Lower lobe of right lung (tissue), 2 donors: ENCODE measurements around the gene FOXP1. TPM values are rescaled to one million over a fixed set of nuclear protein-coding genes. Genes with fewer than 3 reads are reported as not detected.
"Not testable (repeated sequence)": the region's sequence is repeated elsewhere in the genome, so short reads cannot be mapped to it uniquely, and the experiment has no call there.

Experiments used
- ATAC-seq, 2 donors: fragments of 200-7000 bp; cut with Tn5 transposase; one replicate each; pipeline ENCODE4 v1.9.1; 2020 to 2022; ENCODE audit warnings: mild to moderate bottlenecking in 2 of 2, moderate library complexity in 2 of 2
- DNase-seq: peaks from one replicate; pipeline ENCODE4 v3.0.0-alpha.2; 2020
- H3K27ac ChIP-seq: fragments of 200-600 bp; one replicate; pipeline ENCODE4 v1.8.0; 2022
- H3K27me3 ChIP-seq: fragments of 200-600 bp; one replicate; pipeline ENCODE4 v1.8.0; 2022; ENCODE audit warnings: low read depth
- H3K36me3 ChIP-seq: fragments of 200-600 bp; one replicate; pipeline ENCODE4 v1.8.0; 2022; ENCODE audit warnings: mild to moderate bottlenecking
- H3K4me1 ChIP-seq: fragments of 200-600 bp; one replicate; pipeline ENCODE4 v1.8.0; 2022
- H3K4me3 ChIP-seq: fragments of 200-600 bp; one replicate; pipeline ENCODE4 v1.8.0; 2022; ENCODE audit warnings: mild to moderate bottlenecking
- H3K9me3 ChIP-seq: fragments of 200-600 bp; one replicate; pipeline ENCODE4 v1.8.0; 2022
- intact Hi-C: fragments of 100-400 bp; cut with DNase I; formaldehyde crosslinking; loops from one replicate; pipeline ENCODE4 v1.11.0; 2022
- total RNA-seq: library from RNA; stranded (reverse); fragmentation: NEBNext Ultra II Directional; extraction: Animal tissue kit (Norgen Biotek cat#: 25700); gene quantifications from one replicate; pipeline ENCODE4 v1.2.1, GENCODE V29; 2021
- TF ChIP-seq, protein P1 (sequence below): fragments of 200-600 bp; IDR thresholded peaks from one replicate; pipeline ENCODE4 v1.8.0; 2022; ENCODE audit warnings: antibody characterized with exemption, mild to moderate bottlenecking
- donor health status: DM: no; HTN: yes; CAD: no; lungs with severe emphysema.

Gene FOXP1
- total RNA-seq, 1 donor from 2014 or later = 138 TPM

DNA sequence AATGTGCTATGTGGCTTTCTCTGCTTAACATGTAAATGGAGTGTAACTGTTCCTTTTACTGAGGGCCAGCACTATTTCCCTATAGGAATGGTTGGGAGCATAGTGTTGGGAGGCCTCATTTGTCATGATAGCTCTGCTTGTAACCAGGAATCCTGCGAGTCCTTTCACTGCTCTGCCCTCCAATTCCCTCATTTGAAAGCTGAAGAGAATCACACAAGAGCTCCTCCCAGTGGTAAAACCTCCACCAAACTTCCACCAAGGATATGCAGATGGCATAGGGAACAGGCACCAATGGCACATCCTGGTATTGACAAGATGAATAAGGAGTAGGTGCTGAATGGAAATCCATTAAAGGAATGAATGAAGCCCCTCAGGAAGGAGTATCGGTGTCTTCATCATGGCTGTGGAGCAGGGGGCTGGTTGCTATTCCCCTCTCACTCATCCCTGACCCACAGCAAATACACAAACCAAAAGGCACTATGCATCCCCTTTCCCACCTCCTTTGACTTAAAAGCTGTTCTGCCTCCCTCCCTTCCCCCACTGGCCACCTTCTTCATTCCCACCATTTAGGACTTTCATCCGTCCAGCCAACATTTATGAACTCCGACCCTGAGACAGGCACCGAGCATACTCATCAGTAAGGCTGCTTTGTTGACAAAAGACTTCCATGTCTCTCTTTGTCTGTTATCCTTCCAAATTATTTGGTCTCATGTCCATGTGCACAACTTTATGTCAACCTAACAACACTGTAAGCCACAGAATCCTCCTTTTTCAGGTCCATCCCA, 560.8 kb downstream of the FOXP1 start:
- intact Hi-C loops = no loop called here
- Histone ChIP-seq H3K36me3 (peaks cover 7% of the 10 kb centered on the region), H3K27ac (no peak overlapping the region), H3K4me1 (peaks cover 38% of the 10 kb centered on the region), H3K27me3 (no peaks in the 10 kb centered on the region), H3K9me3 (no peaks in the 10 kb centered on the region), H3K4me3 (no peak overlapping the region)
- TF ChIP-seq, protein P1, sequence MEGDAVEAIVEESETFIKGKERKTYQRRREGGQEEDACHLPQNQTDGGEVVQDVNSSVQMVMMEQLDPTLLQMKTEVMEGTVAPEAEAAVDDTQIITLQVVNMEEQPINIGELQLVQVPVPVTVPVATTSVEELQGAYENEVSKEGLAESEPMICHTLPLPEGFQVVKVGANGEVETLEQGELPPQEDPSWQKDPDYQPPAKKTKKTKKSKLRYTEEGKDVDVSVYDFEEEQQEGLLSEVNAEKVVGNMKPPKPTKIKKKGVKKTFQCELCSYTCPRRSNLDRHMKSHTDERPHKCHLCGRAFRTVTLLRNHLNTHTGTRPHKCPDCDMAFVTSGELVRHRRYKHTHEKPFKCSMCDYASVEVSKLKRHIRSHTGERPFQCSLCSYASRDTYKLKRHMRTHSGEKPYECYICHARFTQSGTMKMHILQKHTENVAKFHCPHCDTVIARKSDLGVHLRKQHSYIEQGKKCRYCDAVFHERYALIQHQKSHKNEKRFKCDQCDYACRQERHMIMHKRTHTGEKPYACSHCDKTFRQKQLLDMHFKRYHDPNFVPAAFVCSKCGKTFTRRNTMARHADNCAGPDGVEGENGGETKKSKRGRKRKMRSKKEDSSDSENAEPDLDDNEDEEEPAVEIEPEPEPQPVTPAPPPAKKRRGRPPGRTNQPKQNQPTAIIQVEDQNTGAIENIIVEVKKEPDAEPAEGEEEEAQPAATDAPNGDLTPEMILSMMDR = no peak
- DNase-seq = no peak
- no peak for ATAC-seq

DNA sequence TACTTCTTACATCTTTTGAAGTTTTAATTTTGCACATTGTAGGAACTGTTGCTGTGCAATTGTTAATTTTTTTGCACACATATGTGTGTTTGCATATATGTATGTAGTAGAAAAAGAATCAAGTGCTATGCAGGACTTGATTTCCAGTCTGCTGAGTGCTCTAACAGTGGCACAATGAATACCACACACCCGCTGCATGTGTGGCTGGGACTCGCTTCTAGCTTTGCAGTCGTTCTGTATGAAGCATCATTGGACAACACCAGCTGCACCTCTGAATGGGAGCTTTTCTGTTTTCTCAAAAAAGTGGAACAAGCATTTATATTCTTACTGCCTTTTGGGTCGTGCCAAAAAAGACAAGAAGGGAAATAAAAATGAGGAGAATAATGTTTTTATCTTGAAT, 564.7 kb downstream of the FOXP1 start:
- ATAC-seq (no peak), DNase-seq (no peak)
- H3K4me1 ChIP-seq = peaks cover 32% of the 10 kb centered on the region
- no peaks in the 10 kb centered on the region for H3K9me3 ChIP-seq
- TF ChIP-seq, protein P1 = no peak
- H3K36me3 ChIP-seq = peaks cover 16% of the 10 kb centered on the region
- no peaks in the 10 kb centered on the region for H3K27me3 ChIP-seq
- intact Hi-C loops = no loop called here
- H3K27ac ChIP-seq = no peak overlapping the region
- H3K4me3 ChIP-seq = no peak overlapping the region

DNA sequence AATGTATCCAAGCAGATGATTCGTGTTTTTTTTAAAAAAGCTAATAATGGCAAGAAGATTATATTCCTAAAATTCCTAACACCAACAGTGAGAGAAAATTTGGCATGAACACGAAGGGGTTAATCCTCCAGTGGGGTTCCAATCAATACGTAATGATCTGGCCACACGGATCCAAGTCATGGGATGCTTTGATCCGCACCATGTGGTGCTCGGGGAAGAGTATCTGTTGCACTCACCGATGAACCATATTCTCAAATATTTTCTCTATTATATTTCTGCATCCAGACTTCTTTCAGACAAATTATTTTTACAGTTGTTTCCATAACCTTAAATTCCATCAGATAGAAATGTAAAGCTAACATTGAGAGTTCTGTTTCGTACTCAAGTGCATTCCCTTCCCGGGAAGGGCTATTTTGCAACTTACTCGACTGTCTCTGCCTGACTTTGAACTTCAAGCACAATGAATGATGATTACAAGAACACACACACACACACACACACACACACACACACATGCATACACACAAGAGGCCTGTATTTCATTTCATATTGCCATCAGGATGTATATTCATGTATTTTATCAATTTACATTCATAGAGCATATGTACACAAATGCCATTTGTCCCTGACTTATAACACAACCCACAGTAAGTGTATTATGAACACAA, 567.2 kb downstream of the FOXP1 start:
- Histone ChIP-seq H3K9me3 (no peaks in the 10 kb centered on the region), H3K27ac (no peak overlapping the region), H3K27me3 (no peaks in the 10 kb centered on the region), H3K4me3 (no peak overlapping the region), H3K36me3 (peaks cover 16% of the 10 kb centered on the region), H3K4me1 (peaks cover 41% of the 10 kb centered on the region)
- peak in 1 of 2 donors; percentile 42 for ATAC-seq
- TF ChIP-seq, protein P1 = no peak
- intact Hi-C loops = no loop called here
- no peak for DNase-seq

DNA sequence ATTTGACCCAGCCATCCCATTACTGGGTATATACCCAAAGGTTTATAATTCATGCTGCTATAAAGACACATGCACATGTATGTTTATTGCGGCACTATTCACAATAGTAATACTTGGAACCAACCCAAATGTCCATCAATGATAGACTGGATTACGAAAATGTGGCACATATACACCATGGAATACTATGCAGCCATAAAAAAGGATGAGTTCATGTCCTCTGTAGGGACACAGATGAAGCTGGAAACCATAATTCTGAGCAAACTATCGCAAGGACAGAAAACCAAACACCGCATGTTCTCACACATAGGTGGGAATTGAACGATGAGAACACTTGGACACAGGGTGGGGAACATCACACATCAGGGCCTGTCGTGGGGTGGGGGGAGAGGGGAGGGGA, 568.9 kb downstream of the FOXP1 start:
- intact Hi-C loops, DNase-seq, ATAC-seq, H3K27me3 ChIP-seq, H3K9me3 ChIP-seq, H3K4me3 ChIP-seq, H3K27ac ChIP-seq: not testable (repeated sequence)
- Histone ChIP-seq H3K36me3 (peaks cover 16% of the 10 kb centered on the region), H3K4me1 (peaks cover 42% of the 10 kb centered on the region)

DNA sequence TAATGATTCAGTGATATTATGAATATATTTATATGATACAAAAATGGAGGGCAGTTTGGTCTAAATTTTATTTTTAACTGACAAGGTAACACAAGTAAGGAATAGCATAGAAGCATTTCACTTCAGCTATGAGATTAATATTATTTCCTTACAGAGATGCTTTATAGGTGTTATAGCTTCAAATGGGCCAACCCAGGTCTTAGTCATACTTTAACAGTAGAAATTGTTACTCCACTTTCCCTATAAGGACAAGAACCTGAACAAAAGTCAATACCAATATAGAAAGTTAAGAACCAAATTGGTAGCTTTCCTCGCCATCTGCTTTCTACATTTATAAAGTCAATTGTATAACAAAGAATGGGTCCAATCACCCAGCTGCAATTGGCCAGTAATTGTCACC, 570.6 kb downstream of the FOXP1 start:
- intact Hi-C loops = no loop called here
- ATAC-seq (no peak), DNase-seq (no peak)
- H3K27me3 ChIP-seq = no peaks in the 10 kb centered on the region
- no peak overlapping the region for H3K4me3 ChIP-seq
- no peak overlapping the region for H3K27ac ChIP-seq
- H3K36me3 ChIP-seq = peaks cover 16% of the 10 kb centered on the region
- TF ChIP-seq, protein P1 = no peak
- H3K9me3 ChIP-seq = no peaks in the 10 kb centered on the region
- H3K4me1 ChIP-seq = peaks cover 44% of the 10 kb centered on the region
